Ecto neural progenitor cell (in vitro differentiated cells): Measurements from ENCODE around the gene KRT76.
"Not testable (repeated sequence)": the region's sequence is repeated elsewhere in the genome, so short reads cannot be mapped to it uniquely, and the experiment has no call there.

Experiments
- DNase-seq: peaks from one replicate; pipeline ENCODE4 v3.0.0-alpha.2; 2018; ENCODE audit warnings: low spot score

KRT76 gene

GRCh38 chr12:52759218-52759617, 17.9 kb downstream of the KRT76 start:
- DNase-seq = no peak

- DNase-seq = no peak
Measured at GRCh38 chr12:52757449-52758176, 19.5 kb downstream of the KRT76 start.

- DNase-seq = no peak
Measured at GRCh38 chr12:52756281-52756960, 20.7 kb downstream of the KRT76 start.

GRCh38 chr12:52755533-52755932, 21.6 kb downstream of the KRT76 start:
- DNase-seq = no peak

GRCh38 chr12:52754135-52754534, 23.0 kb downstream of the KRT76 start:
- no peak for DNase-seq

GRCh38 chr12:52753283-52753682, 23.9 kb downstream of the KRT76 start:
- no peak for DNase-seq

GRCh38 chr12:52752516-52752915, 24.6 kb downstream of the KRT76 start:
- no peak for DNase-seq

- DNase-seq = no peak
Measured at GRCh38 chr12:52751795-52752194, 25.4 kb downstream of the KRT76 start.

- DNase-seq = not testable (repeated sequence)
Measured at GRCh38 chr12:52750532-52750931, 26.6 kb downstream of the KRT76 start.

- no peak for DNase-seq
Measured at GRCh38 chr12:52749827-52750226, 27.3 kb downstream of the KRT76 start.

- no peak for DNase-seq
Measured at GRCh38 chr12:52748578-52748977, 28.6 kb downstream of the KRT76 start.

GRCh38 chr12:52745554-52745953, 31.6 kb downstream of the KRT76 start:
- DNase-seq = no peak

- no peak for DNase-seq
Measured at GRCh38 chr12:52744493-52745156, 32.5 kb downstream of the KRT76 start.

- no peak for DNase-seq
Measured at GRCh38 chr12:52742822-52743457, 34.2 kb downstream of the KRT76 start.

GRCh38 chr12:52742196-52742580, 35.0 kb downstream of the KRT76 start:
- no peak for DNase-seq

- peak; percentile 90 for DNase-seq
Measured at GRCh38 chr12:52741375-52742195, 35.6 kb downstream of the KRT76 start.

GRCh38 chr12:52740584-52740983, 36.6 kb downstream of the KRT76 start:
- no peak for DNase-seq

GRCh38 chr12:52739963-52740362, 37.2 kb downstream of the KRT76 start:
- DNase-seq = no peak

GRCh38 chr12:52735816-52736632, 41.1 kb downstream of the KRT76 start:
- no peak for DNase-seq

GRCh38 chr12:52735106-52735505, 42.0 kb downstream of the KRT76 start:
- DNase-seq = no peak

GRCh38 chr12:52730793-52731192, 46.4 kb downstream of the KRT76 start:
- no peak for DNase-seq
